Central memory CD8-positive, alpha-beta T cell (primary cell): ENCODE data around the gene TMED7.

Experiments used
- ATAC-seq: fragments of 150-1000 bp; cut with Tn5 transposase; replicated peaks from 2 replicates; pipeline ENCODE4 v1.10.0; 2022; ENCODE audit warnings: mild to moderate bottlenecking, moderate FRiP score, moderate number of reproducible peaks; ENCODE audit not compliant: poor library complexity, severe bottlenecking; ENCODE audit errors: extremely low read depth
- DNase-seq, 2 donors: peaks; one replicate each; pipeline ENCODE4 v3.0.0; 2021; ENCODE audit warnings: low spot score in 2 of 2
- H3K27ac Mint-ChIP-seq: one replicate; pipeline ENCODE4 v1.8.0; 2022; ENCODE audit warnings: low read depth, mild to moderate bottlenecking, moderate library complexity, mixed read lengths
- H3K27me3 Mint-ChIP-seq: one replicate; pipeline ENCODE4 v1.8.0; 2022; ENCODE audit warnings: mixed read lengths
- H3K36me3 Mint-ChIP-seq: one replicate; pipeline ENCODE4 v1.8.0; 2022; ENCODE audit warnings: mild to moderate bottlenecking, moderate library complexity, mixed read lengths; ENCODE audit not compliant: insufficient read depth
- H3K4me1 Mint-ChIP-seq: one replicate; pipeline ENCODE4 v1.8.0; 2022; ENCODE audit warnings: mixed read lengths
- H3K4me3 Mint-ChIP-seq: one replicate; pipeline ENCODE4 v1.8.0; 2022; ENCODE audit warnings: mild to moderate bottlenecking, moderate library complexity, mixed read lengths
- H3K9me3 Mint-ChIP-seq: one replicate; pipeline ENCODE4 v1.8.0; 2022; ENCODE audit warnings: mixed read lengths

Gene TMED7

GRCh38 chr5:115621365-115621900 lies 4.4 kb downstream of the TMED7 start:
- no peak for ATAC-seq
- H3K4me3 Mint-ChIP-seq: no peak overlapping the region
- H3K27ac Mint-ChIP-seq: no peak overlapping the region
- H3K27me3 Mint-ChIP-seq: no peaks in the 10 kb centered on the region
- H3K9me3 Mint-ChIP-seq: no peaks in the 10 kb centered on the region
- H3K36me3 Mint-ChIP-seq: peaks cover 31% of the 10 kb centered on the region
- peaks cover 27% of the 10 kb centered on the region for H3K4me1 Mint-ChIP-seq
- no peak for DNase-seq

- peaks cover 11% of the 10 kb centered on the region for H3K4me1 Mint-ChIP-seq
These were observed 8.9 kb downstream of the TMED7 start for GRCh38 chr5:115616892-115617291.

GRCh38 chr5:115616472-115616871 lies 9.4 kb downstream of the TMED7 start:
- ATAC-seq (no peak), DNase-seq (no peak)
- H3K27me3 Mint-ChIP-seq: no peaks in the 10 kb centered on the region
- H3K9me3 Mint-ChIP-seq: no peaks in the 10 kb centered on the region
- H3K36me3 Mint-ChIP-seq: peaks cover 41% of the 10 kb centered on the region
- peaks cover 8% of the 10 kb centered on the region for H3K4me1 Mint-ChIP-seq
- no peak overlapping the region for H3K27ac Mint-ChIP-seq
- no peak overlapping the region for H3K4me3 Mint-ChIP-seq

More at GRCh38 chr5:115616892-115617291, 8.9 kb downstream of the TMED7 start:
- Mint-ChIP-seq H3K27me3 (no peaks in the 10 kb centered on the region), H3K4me3 (no peak overlapping the region), H3K9me3 (no peaks in the 10 kb centered on the region), H3K36me3 (peaks cover 42% of the 10 kb centered on the region), H3K27ac (no peak overlapping the region)
- DNase-seq (no peak), ATAC-seq (no peak)

- Mint-ChIP-seq H3K27me3 (no peaks in the 10 kb centered on the region), H3K4me1 (peaks cover 19% of the 10 kb centered on the region), H3K4me3 (no peak overlapping the region), H3K9me3 (no peaks in the 10 kb centered on the region), H3K36me3 (peaks cover 22% of the 10 kb centered on the region), H3K27ac (no peak overlapping the region)
- no peak for ATAC-seq
- DNase-seq: no peak
These were observed 14.0 kb downstream of the TMED7 start for GRCh38 chr5:115611873-115612272.

- H3K36me3 Mint-ChIP-seq: peaks cover 14% of the 10 kb centered on the region
- no peak overlapping the region for H3K4me3 Mint-ChIP-seq
- H3K27ac Mint-ChIP-seq: peak overlapping the region; percentile 64
- DNase-seq (no peak), ATAC-seq (no peak)
- H3K4me1 Mint-ChIP-seq: peaks cover 32% of the 10 kb centered on the region
- no peaks in the 10 kb centered on the region for H3K27me3 Mint-ChIP-seq
- H3K9me3 Mint-ChIP-seq: no peaks in the 10 kb centered on the region
These were observed 17.9 kb downstream of the TMED7 start for GRCh38 chr5:115607935-115608334.

- no peak for DNase-seq
- peaks cover 40% of the 10 kb centered on the region for H3K4me1 Mint-ChIP-seq
These were observed 20.4 kb downstream of the TMED7 start for GRCh38 chr5:115605436-115605835.

GRCh38 chr5:115602591-115603125 lies 23.2 kb downstream of the TMED7 start:
- Mint-ChIP-seq H3K9me3 (no peaks in the 10 kb centered on the region), H3K4me1 (peaks cover 36% of the 10 kb centered on the region), H3K27ac (peak overlapping the region; percentile 52), H3K27me3 (no peaks in the 10 kb centered on the region), H3K4me3 (peak overlapping the region; percentile 67), H3K36me3 (peaks cover 11% of the 10 kb centered on the region)
- DNase-seq (no peak), ATAC-seq (no peak)

More at GRCh38 chr5:115605436-115605835, 20.4 kb downstream of the TMED7 start:
- no peak overlapping the region for H3K4me3 Mint-ChIP-seq
- no peak for ATAC-seq
- H3K9me3 Mint-ChIP-seq: no peaks in the 10 kb centered on the region
- H3K36me3 Mint-ChIP-seq: peaks cover 13% of the 10 kb centered on the region
- no peaks in the 10 kb centered on the region for H3K27me3 Mint-ChIP-seq
- no peak overlapping the region for H3K27ac Mint-ChIP-seq

- Mint-ChIP-seq H3K4me3 (peak within 1 kb of the TSS; percentile 67), H3K4me1 (peaks cover 33% of the 10 kb centered on the region), H3K27me3 (no peaks in the 10 kb centered on the region), H3K9me3 (no peaks in the 10 kb centered on the region), H3K27ac (peak within 1 kb of the TSS; percentile 52), H3K36me3 (peaks cover 11% of the 10 kb centered on the region)
- ATAC-seq (peak; percentile 74), DNase-seq (peak; percentile 21 to 32)
These were observed 23.9 kb downstream of the TMED7 start, which contains the start of gene TICAM2 for GRCh38 chr5:115601701-115602590. Gene TICAM2 (minus strand): TSS chr5:115602479. CDS start chr5:115581256, 21,223 bp downstream.

- Mint-ChIP-seq H3K4me3 (peak overlapping the region; percentile 2), H3K27ac (peak overlapping the region; percentile 14), H3K27me3 (no peaks in the 10 kb centered on the region), H3K4me1 (peaks cover 25% of the 10 kb centered on the region), H3K36me3 (peaks cover 7% of the 10 kb centered on the region), H3K9me3 (no peaks in the 10 kb centered on the region)
- no peak for DNase-seq
- no peak for ATAC-seq
These were observed 25.1 kb downstream of the TMED7 start for GRCh38 chr5:115600766-115601165.

- no peak for DNase-seq
- Mint-ChIP-seq H3K4me3 (no peak overlapping the region), H3K4me1 (peaks cover 25% of the 10 kb centered on the region), H3K27me3 (no peaks in the 10 kb centered on the region), H3K27ac (peak overlapping the region; percentile 14), H3K9me3 (no peaks in the 10 kb centered on the region), H3K36me3 (peaks cover 7% of the 10 kb centered on the region)
- no peak for ATAC-seq
These were observed 25.9 kb downstream of the TMED7 start for GRCh38 chr5:115599924-115600323.

- Mint-ChIP-seq H3K27me3 (no peaks in the 10 kb centered on the region), H3K4me1 (peaks cover 25% of the 10 kb centered on the region), H3K27ac (peak overlapping the region; percentile 14), H3K4me3 (no peak overlapping the region), H3K36me3 (peaks cover 7% of the 10 kb centered on the region), H3K9me3 (no peaks in the 10 kb centered on the region)
- no peak for DNase-seq
- ATAC-seq: no peak
These were observed 26.3 kb downstream of the TMED7 start for GRCh38 chr5:115599502-115599901.

GRCh38 chr5:115594128-115595047 lies 31.4 kb downstream of the TMED7 start:
- peaks cover 1% of the 10 kb centered on the region for H3K4me1 Mint-ChIP-seq
- H3K4me3 Mint-ChIP-seq: no peak overlapping the region
- ATAC-seq (no peak), DNase-seq (no peak)
- no peaks in the 10 kb centered on the region for H3K27me3 Mint-ChIP-seq
- H3K36me3 Mint-ChIP-seq: no peaks in the 10 kb centered on the region
- no peaks in the 10 kb centered on the region for H3K9me3 Mint-ChIP-seq
- no peak overlapping the region for H3K27ac Mint-ChIP-seq
